Neural progenitor cell (in vitro differentiated cells): ENCODE results near the gene GALR3. TPM values are rescaled to one million over a fixed set of nuclear protein-coding genes. Genes with fewer than 3 reads are reported as not detected.

Experiments
- DNase-seq: peaks from one replicate; pipeline ENCODE4 v3.0.0-alpha.2; 2016; ENCODE audit warnings: low spot score
- H2AFZ ChIP-seq: fragments of 200-600 bp; sonication (generic); replicated peaks from 2 replicates; pipeline ENCODE4 v1.6.1; 2016; ENCODE audit warnings: antibody characterized with exemption
- H3F3A ChIP-seq: fragments of 200-600 bp; sonication (generic); 2 replicates; pipeline ENCODE4 v1.6.1; 2016; ENCODE audit warnings: antibody characterized with exemption, low read depth
- H3K27ac ChIP-seq: fragments of 200-600 bp; sonication (generic); 2 replicates; pipeline ENCODE4 v1.5.1; 2016; ENCODE audit warnings: mild to moderate bottlenecking
- H3K27me3 ChIP-seq: fragments of 200-600 bp; sonication (generic); 2 replicates; pipeline ENCODE4 v1.6.1; 2016; ENCODE audit warnings: mild to moderate bottlenecking, moderate library complexity
- H3K36me3 ChIP-seq: fragments of 200-600 bp; sonication (generic); 2 replicates; pipeline ENCODE4 v1.5.1; 2016
- H3K4me1 ChIP-seq: fragments of 200-600 bp; sonication (generic); 2 replicates; pipeline ENCODE4 v1.6.1; 2016; ENCODE audit warnings: mixed run types
- H3K4me2 ChIP-seq: fragments of 200-600 bp; sonication (generic); 2 replicates; pipeline ENCODE4 v1.6.1; 2016
- H3K4me3 ChIP-seq: fragments of 200-600 bp; sonication (generic); 2 replicates; pipeline ENCODE4 v1.5.1; 2016
- H3K79me2 ChIP-seq: fragments of 200-600 bp; sonication (generic); 2 replicates; pipeline ENCODE4 v1.6.1; 2016; ENCODE audit warnings: low read depth
- H3K9ac ChIP-seq: fragments of 200-600 bp; sonication (generic); 2 replicates; pipeline ENCODE4 v1.6.1; 2016
- H3K9me3 ChIP-seq: fragments of 200-600 bp; sonication (generic); 2 replicates; pipeline ENCODE4 v1.5.1; 2016; ENCODE audit warnings: low read depth
- H4K20me1 ChIP-seq: fragments of 200-600 bp; sonication (generic); 2 replicates; pipeline ENCODE4 v1.6.1; 2016; ENCODE audit warnings: low read depth
- H3K27ac Mint-ChIP-seq: 3 replicates; pipeline ENCODE4 v1.8.0; 2021; ENCODE audit warnings: mixed read lengths
- H3K27me3 Mint-ChIP-seq: 2 replicates; pipeline ENCODE4 v1.8.0; 2022; ENCODE audit warnings: low read depth, mild to moderate bottlenecking, inconsistent platforms, moderate library complexity, mixed read lengths; ENCODE audit not compliant: insufficient read depth
- H3K36me3 Mint-ChIP-seq: 3 replicates; pipeline ENCODE4 v1.8.0; 2021; ENCODE audit warnings: mixed read lengths
- H3K4me1 Mint-ChIP-seq: 3 replicates; pipeline ENCODE4 v1.8.0; 2021; ENCODE audit warnings: mixed read lengths
- H3K4me3 Mint-ChIP-seq: 3 replicates; pipeline ENCODE4 v1.8.0; 2021; ENCODE audit warnings: mild to moderate bottlenecking, moderate library complexity, mixed read lengths
- H3K9me3 Mint-ChIP-seq: 3 replicates; pipeline ENCODE4 v1.8.0; 2020; ENCODE audit warnings: mixed read lengths
- EZH2 ChIP-seq: fragments of 200-600 bp; sonication (generic); IDR thresholded peaks from 2 replicates; pipeline ENCODE4 v1.6.1; 2017; ENCODE audit warnings: antibody characterized with exemption, mild to moderate bottlenecking, moderate library complexity
- EZH2phosphoT487 ChIP-seq: fragments of 200-600 bp; sonication (generic); IDR thresholded peaks from 2 replicates; pipeline ENCODE4 v1.6.1; 2017; ENCODE audit warnings: antibody characterized with exemption
- total RNA-seq: library from RNA; depleted of rRNA; stranded (reverse); fragments of >200 nt; gene quantifications from 2 replicates; pipeline ENCODE4 v1.2.3, GENCODE V29; 2015; ENCODE audit warnings: low replicate concordance
- TF ChIP-seq, protein P1 (sequence below): fragments of 200-600 bp; sonication (generic); IDR thresholded peaks from 2 replicates; pipeline ENCODE4 v1.5.1; 2017; ENCODE audit warnings: antibody characterized with exemption, mild to moderate bottlenecking

GALR3 gene
- total RNA-seq, 1 donor from 2014 or later = not detected

DNA sequence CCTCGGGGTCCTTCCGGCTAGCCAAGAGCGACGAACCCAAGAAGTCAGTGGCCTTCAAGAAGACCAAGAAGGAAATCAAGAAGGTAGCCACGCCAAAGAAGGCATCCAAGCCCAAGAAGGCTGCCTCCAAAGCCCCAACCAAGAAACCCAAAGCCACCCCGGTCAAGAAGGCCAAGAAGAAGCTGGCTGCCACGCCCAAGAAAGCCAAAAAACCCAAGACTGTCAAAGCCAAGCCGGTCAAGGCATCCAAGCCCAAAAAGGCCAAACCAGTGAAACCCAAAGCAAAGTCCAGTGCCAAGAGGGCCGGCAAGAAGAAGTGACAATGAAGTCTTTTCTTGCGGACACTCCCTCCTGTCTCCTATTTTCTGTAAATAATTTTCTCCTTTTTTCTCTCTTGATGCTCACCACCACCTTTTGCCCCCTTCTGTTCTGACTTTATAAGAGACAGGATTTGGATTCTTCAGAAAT lies 17.3 kb upstream of the GALR3 start:
- Histone ChIP-seq H3K27me3 (peaks cover 49% of the 10 kb centered on the region), H3K4me1 (peaks cover 35% of the 10 kb centered on the region), H3F3A (peaks cover 67% of the 10 kb centered on the region), H3K36me3 (no peaks in the 10 kb centered on the region), H3K4me2 (peak overlapping the region; percentile 99), H2AFZ (no peak overlapping the region), H3K9ac (peak overlapping the region; percentile 47), H3K79me2 (peaks cover 39% of the 10 kb centered on the region), H3K27ac (no peak overlapping the region), H3K4me3 (peak overlapping the region; percentile 81), H3K9me3 (no peaks in the 10 kb centered on the region), H4K20me1 (peaks cover 45% of the 10 kb centered on the region)
- DNase-seq = no peak
- Mint-ChIP-seq H3K27me3 (peaks cover 23% of the 10 kb centered on the region), H3K4me3 (peak overlapping the region; percentile 88), H3K36me3 (no peaks in the 10 kb centered on the region), H3K4me1 (peaks cover 36% of the 10 kb centered on the region), H3K9me3 (peaks cover 3% of the 10 kb centered on the region), H3K27ac (peak overlapping the region; percentile 85)
- TF ChIP-seq, protein P1, sequence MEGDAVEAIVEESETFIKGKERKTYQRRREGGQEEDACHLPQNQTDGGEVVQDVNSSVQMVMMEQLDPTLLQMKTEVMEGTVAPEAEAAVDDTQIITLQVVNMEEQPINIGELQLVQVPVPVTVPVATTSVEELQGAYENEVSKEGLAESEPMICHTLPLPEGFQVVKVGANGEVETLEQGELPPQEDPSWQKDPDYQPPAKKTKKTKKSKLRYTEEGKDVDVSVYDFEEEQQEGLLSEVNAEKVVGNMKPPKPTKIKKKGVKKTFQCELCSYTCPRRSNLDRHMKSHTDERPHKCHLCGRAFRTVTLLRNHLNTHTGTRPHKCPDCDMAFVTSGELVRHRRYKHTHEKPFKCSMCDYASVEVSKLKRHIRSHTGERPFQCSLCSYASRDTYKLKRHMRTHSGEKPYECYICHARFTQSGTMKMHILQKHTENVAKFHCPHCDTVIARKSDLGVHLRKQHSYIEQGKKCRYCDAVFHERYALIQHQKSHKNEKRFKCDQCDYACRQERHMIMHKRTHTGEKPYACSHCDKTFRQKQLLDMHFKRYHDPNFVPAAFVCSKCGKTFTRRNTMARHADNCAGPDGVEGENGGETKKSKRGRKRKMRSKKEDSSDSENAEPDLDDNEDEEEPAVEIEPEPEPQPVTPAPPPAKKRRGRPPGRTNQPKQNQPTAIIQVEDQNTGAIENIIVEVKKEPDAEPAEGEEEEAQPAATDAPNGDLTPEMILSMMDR = no peak
- no peak for TF ChIP-seq EZH2
- TF ChIP-seq EZH2phosphoT487 = no peak

DNA sequence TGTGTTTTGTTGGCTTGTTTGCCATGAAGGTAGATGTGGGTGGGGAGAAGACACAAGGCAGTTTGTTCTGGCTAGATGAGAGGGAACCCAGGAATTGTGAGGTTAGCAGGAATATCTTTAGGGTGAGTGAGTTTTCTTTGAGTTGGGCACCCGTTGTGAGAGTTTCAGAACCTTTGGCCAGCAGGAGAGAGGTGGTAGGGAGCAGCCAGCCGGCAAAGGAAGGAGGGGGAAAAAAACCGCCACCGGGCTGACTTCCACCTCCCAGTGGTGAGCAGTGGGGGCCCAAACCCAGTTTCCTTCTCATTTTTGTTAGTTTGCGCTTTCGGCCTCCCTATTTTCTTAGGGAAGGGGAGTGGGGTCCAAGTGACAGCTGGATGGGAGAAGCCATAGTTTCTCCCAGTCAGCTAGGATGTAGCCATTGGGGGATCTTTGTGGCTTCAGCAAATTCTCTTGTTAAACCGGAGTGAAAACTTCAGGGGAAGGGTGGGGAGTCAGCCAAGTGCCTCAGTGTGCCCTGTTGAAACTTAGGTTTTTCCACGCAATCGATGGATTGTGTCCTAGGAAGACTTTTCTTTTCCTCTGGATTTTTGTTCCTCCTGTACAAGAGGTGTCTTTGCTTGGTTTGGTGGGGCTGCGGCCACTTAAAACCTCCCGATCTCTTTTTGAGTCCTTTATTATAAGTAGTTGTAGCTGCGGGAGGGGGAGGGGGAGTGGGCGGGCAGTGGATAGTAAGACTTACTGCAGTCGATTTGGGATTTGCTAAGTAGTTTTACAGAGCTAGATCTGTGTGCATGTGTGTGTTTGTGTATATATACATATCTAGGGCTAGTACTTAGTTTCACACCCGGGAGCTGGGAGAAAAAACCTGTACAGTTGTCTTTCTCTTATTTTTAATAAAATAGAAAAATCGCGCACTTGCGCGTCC lies 16.5 kb upstream of the GALR3 start:
- H2AFZ ChIP-seq = no peak overlapping the region

DNA sequence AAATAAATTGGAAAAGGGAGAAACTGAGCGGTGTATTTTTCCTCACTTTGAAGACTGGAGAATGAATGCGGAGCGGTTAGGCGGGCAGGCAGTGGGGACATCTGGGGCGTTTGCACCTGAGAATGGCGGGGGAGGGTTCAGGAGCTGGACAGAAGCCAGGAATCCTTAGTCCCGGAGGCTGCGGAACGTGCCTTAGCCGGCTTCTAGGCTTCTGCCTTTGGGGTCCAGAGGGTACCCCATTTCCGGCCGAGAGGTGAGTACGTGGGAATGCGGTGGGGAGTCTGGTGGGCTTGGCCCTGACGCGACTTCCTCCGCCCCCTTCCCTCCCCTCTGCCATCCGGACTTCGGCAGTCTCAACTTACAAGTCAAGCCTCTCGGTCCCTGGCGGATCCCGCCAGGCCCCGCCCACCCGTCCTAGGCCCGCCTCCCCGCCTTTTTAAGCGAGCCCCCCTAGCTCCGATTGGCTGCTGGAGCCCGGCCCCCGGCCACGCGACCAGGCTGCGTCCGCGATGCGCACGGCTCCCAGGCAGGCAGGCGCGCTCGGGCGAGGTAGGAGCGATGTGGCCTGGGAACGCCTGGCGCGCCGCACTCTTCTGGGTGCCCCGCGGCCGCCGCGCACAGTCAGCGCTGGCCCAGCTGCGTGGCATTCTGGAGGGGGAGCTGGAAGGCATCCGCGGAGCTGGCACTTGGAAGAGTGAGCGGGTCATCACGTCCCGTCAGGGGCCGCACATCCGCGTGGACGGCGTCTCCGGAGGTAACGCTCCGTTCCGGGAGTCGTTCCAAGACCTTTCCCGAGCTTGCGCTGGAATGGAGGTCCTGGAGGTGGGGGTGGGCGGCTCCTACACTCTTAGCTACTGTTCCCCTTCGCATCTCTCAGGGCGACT lies 15.5 kb upstream of the GALR3 start, which contains the start of gene GCAT:
TSS of gene GCAT (plus strand) at position 525 of the 884 bp plus-strand sequence. CDS start at position 559, 34 bp downstream.
- H3K27me3 Mint-ChIP-seq = peaks cover 16% of the 10 kb centered on the region
- no peaks in the 10 kb centered on the region for H3K36me3 ChIP-seq
- TF ChIP-seq, protein P1 = no peak
- TF ChIP-seq EZH2 = peak; percentile 35
- H2AFZ ChIP-seq = no peak within 1 kb of the TSS
- H3K9me3 Mint-ChIP-seq = peaks cover 3% of the 10 kb centered on the region
- peaks cover 61% of the 10 kb centered on the region for H3F3A ChIP-seq
- peaks cover 41% of the 10 kb centered on the region for H3K27me3 ChIP-seq
- H3K4me2 ChIP-seq = peak within 1 kb of the TSS; percentile 99
- peaks cover 33% of the 10 kb centered on the region for H3K4me1 Mint-ChIP-seq
- peak within 1 kb of the TSS; percentile 88 for H3K4me3 Mint-ChIP-seq
- H3K27ac Mint-ChIP-seq = no peak within 1 kb of the TSS
- peaks cover 35% of the 10 kb centered on the region for H3K4me1 ChIP-seq
- H3K9me3 ChIP-seq = no peaks in the 10 kb centered on the region
- H3K36me3 Mint-ChIP-seq = no peaks in the 10 kb centered on the region
- H3K27ac ChIP-seq = no peak within 1 kb of the TSS
- peaks cover 39% of the 10 kb centered on the region for H3K79me2 ChIP-seq
- peak within 1 kb of the TSS; percentile 81 for H3K4me3 ChIP-seq
- peak; percentile 98 for DNase-seq
- H3K9ac ChIP-seq = peak within 1 kb of the TSS; percentile 47
- peaks cover 45% of the 10 kb centered on the region for H4K20me1 ChIP-seq

More for the DNA sequence above, 16.5 kb upstream of the GALR3 start:
- H3K36me3 ChIP-seq = no peaks in the 10 kb centered on the region
- Mint-ChIP-seq H3K27ac (peak overlapping the region; percentile 6), H3K4me1 (peaks cover 36% of the 10 kb centered on the region), H3K27me3 (peaks cover 20% of the 10 kb centered on the region), H3K9me3 (peaks cover 3% of the 10 kb centered on the region), H3K4me3 (peak overlapping the region; percentile 88), H3K36me3 (no peaks in the 10 kb centered on the region)
- DNase-seq = peak; percentile 49
- TF ChIP-seq, protein P1 = no peak
- no peak for TF ChIP-seq EZH2
- TF ChIP-seq EZH2phosphoT487 = no peak
- H3K4me2 ChIP-seq = peak overlapping the region; percentile 99
- no peak overlapping the region for H3K27ac ChIP-seq
- H3K4me1 ChIP-seq = peaks cover 35% of the 10 kb centered on the region
- no peaks in the 10 kb centered on the region for H3K9me3 ChIP-seq
- H3K9ac ChIP-seq = peak overlapping the region; percentile 47
- peak overlapping the region; percentile 81 for H3K4me3 ChIP-seq
- H3K79me2 ChIP-seq = peaks cover 39% of the 10 kb centered on the region
- peaks cover 42% of the 10 kb centered on the region for H3K27me3 ChIP-seq
- peaks cover 63% of the 10 kb centered on the region for H3F3A ChIP-seq
- peaks cover 45% of the 10 kb centered on the region for H4K20me1 ChIP-seq
